ENCODE results near the gene ADGRA1.

DNA sequence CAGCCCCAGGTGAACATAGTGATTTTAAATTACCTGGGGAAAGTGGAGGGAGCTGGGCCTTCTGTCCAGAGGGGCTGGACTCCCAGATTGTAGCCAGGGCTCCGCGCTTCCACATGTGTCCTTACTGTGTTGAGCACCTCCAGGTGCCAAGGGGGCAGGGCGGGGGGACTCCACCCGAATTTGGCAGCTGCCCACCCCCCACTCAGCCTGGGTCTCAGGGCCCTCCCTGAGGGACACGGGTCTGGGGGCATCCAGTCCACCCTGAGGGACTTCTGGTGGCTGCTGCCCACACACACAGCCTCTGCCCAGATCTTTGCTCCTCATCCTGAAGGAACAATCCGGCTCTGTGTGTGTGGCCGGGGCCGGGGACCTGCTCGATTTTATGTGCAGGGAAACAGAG lies 28.2 kb upstream of the ADGRA1 start:
- TF ChIP-seq, protein P1, sequence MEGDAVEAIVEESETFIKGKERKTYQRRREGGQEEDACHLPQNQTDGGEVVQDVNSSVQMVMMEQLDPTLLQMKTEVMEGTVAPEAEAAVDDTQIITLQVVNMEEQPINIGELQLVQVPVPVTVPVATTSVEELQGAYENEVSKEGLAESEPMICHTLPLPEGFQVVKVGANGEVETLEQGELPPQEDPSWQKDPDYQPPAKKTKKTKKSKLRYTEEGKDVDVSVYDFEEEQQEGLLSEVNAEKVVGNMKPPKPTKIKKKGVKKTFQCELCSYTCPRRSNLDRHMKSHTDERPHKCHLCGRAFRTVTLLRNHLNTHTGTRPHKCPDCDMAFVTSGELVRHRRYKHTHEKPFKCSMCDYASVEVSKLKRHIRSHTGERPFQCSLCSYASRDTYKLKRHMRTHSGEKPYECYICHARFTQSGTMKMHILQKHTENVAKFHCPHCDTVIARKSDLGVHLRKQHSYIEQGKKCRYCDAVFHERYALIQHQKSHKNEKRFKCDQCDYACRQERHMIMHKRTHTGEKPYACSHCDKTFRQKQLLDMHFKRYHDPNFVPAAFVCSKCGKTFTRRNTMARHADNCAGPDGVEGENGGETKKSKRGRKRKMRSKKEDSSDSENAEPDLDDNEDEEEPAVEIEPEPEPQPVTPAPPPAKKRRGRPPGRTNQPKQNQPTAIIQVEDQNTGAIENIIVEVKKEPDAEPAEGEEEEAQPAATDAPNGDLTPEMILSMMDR (IDR thresholded peaks at IDR 0.05; ENCODE audit: low read length): no peak
- TF ChIP-seq EZH2 (IDR thresholded peaks at IDR 0.05; ENCODE audit: borderline replicate concordance, low read length): no peak

All from OCI-LY1 (cell line).